CD4-positive, CD25-positive, alpha-beta regulatory T cell (primary cell): ENCODE data around the gene IL1RAPL1. TPM values are rescaled to one million over a fixed set of nuclear protein-coding genes. Genes with fewer than 3 reads are reported as not detected.

Experiments
- ATAC-seq, 2 donors: fragments of 150-1000 bp; cut with Tn5 transposase; one replicate each; pipeline ENCODE4 v1.10.0; 2021; ENCODE audit warnings: low read depth in 2 of 2, moderate number of reproducible peaks in 2 of 2, moderate library complexity in 1 of 2
- DNase-seq, 3 donors: peaks; one replicate each; pipeline versions ENCODE4 v3.0.0 to v3.0.0-alpha.2; 2012 to 2022; ENCODE audit warnings: mixed read lengths in 1 of 3
- H3K27ac ChIP-seq: one replicate; pipeline ENCODE4 v1.7.0; 2013; ENCODE audit warnings: mild to moderate bottlenecking, low read length; ENCODE audit not compliant: insufficient read depth, poor library complexity, severe bottlenecking
- H3K27me3 ChIP-seq: one replicate; pipeline ENCODE4 v1.7.0; 2013; ENCODE audit warnings: low read length; ENCODE audit not compliant: control insufficient read depth, insufficient read depth
- H3K36me3 ChIP-seq: one replicate; pipeline ENCODE4 v1.7.0; 2013; ENCODE audit warnings: mild to moderate bottlenecking, low read length, moderate library complexity; ENCODE audit not compliant: control insufficient read depth, insufficient read depth
- H3K4me1 ChIP-seq: 2 replicates; pipeline ENCODE4 v1.7.0; 2013; ENCODE audit warnings: mild to moderate bottlenecking, low read length; ENCODE audit not compliant: insufficient read depth, control insufficient read depth, poor library complexity, severe bottlenecking
- H3K4me3 ChIP-seq: one replicate; pipeline ENCODE4 v1.7.0; 2013; ENCODE audit warnings: low read depth, mild to moderate bottlenecking, low read length, moderate library complexity
- H3K9me3 ChIP-seq, 2 experiments: 1 replicate in 1 of 2; 2 replicates in 1 of 2; pipeline ENCODE4 v1.7.0; 2013; ENCODE audit warnings: low read length in 2 of 2, mild to moderate bottlenecking in 1 of 2, moderate library complexity in 1 of 2; ENCODE audit not compliant: control insufficient read depth in 2 of 2
- H3K27ac Mint-ChIP-seq, 3 donors: one replicate each; pipeline ENCODE4 v1.8.0; 2020 to 2022; ENCODE audit warnings: mild to moderate bottlenecking in 3 of 3, mixed read lengths in 3 of 3, moderate library complexity in 2 of 3
- H3K27me3 Mint-ChIP-seq: one replicate; pipeline ENCODE4 v1.8.0; 2022; ENCODE audit warnings: mild to moderate bottlenecking, mixed read lengths
- H3K36me3 Mint-ChIP-seq: one replicate; pipeline ENCODE4 v1.8.0; 2020; ENCODE audit warnings: mixed read lengths
- H3K4me1 Mint-ChIP-seq, 4 donors: one replicate each; pipeline ENCODE4 v1.8.0; 2020 to 2022; ENCODE audit warnings: mixed read lengths in 4 of 4, mild to moderate bottlenecking in 1 of 4
- H3K4me3 Mint-ChIP-seq, 4 donors: one replicate each; pipeline ENCODE4 v1.8.0; 2020 to 2022; ENCODE audit warnings: mild to moderate bottlenecking in 4 of 4, mixed read lengths in 4 of 4, moderate library complexity in 3 of 4
- H3K9me3 Mint-ChIP-seq, 7 donors: one replicate each; pipeline ENCODE4 v1.8.0; 2020 to 2022; ENCODE audit warnings: mixed read lengths in 7 of 7, mild to moderate bottlenecking in 3 of 7, moderate library complexity in 2 of 7
- polyA plus RNA-seq, 4 donors: library from polyadenylated mRNA; unstranded; fragments of 300-500 nt; fragmentation: Illumina TruSeq; gene quantifications; one replicate each; pipeline ENCODE4 v1.2.3, GENCODE V29; 2021
- total RNA-seq: library from RNA; stranded (reverse); gene quantifications from one replicate; pipeline ENCODE4 v1.2.3, GENCODE V29; 2022

The IL1RAPL1 gene
- total and polyA plus RNA-seq, 5 donors from 2014 or later: not detected

- no peak for ATAC-seq
- Mint-ChIP-seq H3K4me1 (no peaks in the 10 kb centered on the region), H3K27ac (no peak overlapping the region)
Measured at GRCh38 chrX:28668957-28669356, 81.7 kb downstream of the IL1RAPL1 start.

GRCh38 chrX:28670074-28670473 is 82.8 kb downstream of the IL1RAPL1 start:
- no peaks in the 10 kb centered on the region for H3K27me3 Mint-ChIP-seq
- DNase-seq (no peak), ATAC-seq (no peak)
- H3K36me3 Mint-ChIP-seq: no peaks in the 10 kb centered on the region
- no peaks in the 10 kb centered on the region for H3K36me3 ChIP-seq
- H3K4me3 ChIP-seq: no peak overlapping the region
- H3K27me3 ChIP-seq: no peaks in the 10 kb centered on the region
- H3K27ac ChIP-seq: no peak overlapping the region
- H3K9me3 ChIP-seq: no peaks in the 10 kb centered on the region
- H3K4me1 ChIP-seq: no peaks in the 10 kb centered on the region
- H3K4me1 Mint-ChIP-seq: no peaks in the 10 kb centered on the region
- H3K9me3 Mint-ChIP-seq: peaks cover 0 to 5% (median 0%) of the 10 kb centered on the region in 7 donors
- H3K4me3 Mint-ChIP-seq: no peak overlapping the region
- no peak overlapping the region for H3K27ac Mint-ChIP-seq

More at GRCh38 chrX:28668957-28669356, 81.7 kb downstream of the IL1RAPL1 start:
- Mint-ChIP-seq H3K9me3 (peaks cover 0 to 5% (median 0%) of the 10 kb centered on the region in 7 donors), H3K36me3 (no peaks in the 10 kb centered on the region), H3K4me3 (no peak overlapping the region), H3K27me3 (no peaks in the 10 kb centered on the region)
- Histone ChIP-seq H3K27ac (no peak overlapping the region), H3K27me3 (no peaks in the 10 kb centered on the region), H3K4me3 (no peak overlapping the region), H3K9me3 (no peaks in the 10 kb centered on the region), H3K4me1 (no peaks in the 10 kb centered on the region), H3K36me3 (no peaks in the 10 kb centered on the region)
- no peak for DNase-seq

GRCh38 chrX:28675173-28675572 is 87.9 kb downstream of the IL1RAPL1 start:
- Mint-ChIP-seq H3K36me3 (no peaks in the 10 kb centered on the region), H3K4me1 (no peaks in the 10 kb centered on the region), H3K9me3 (peaks cover 0 to 6% (median 0%) of the 10 kb centered on the region in 7 donors), H3K4me3 (no peak overlapping the region), H3K27me3 (no peaks in the 10 kb centered on the region), H3K27ac (no peak overlapping the region)
- Histone ChIP-seq H3K4me3 (no peak overlapping the region), H3K36me3 (no peaks in the 10 kb centered on the region), H3K27ac (no peak overlapping the region), H3K9me3 (no peaks in the 10 kb centered on the region), H3K4me1 (no peaks in the 10 kb centered on the region), H3K27me3 (no peaks in the 10 kb centered on the region)
- DNase-seq: no peak
- ATAC-seq: no peak

GRCh38 chrX:28693101-28693500 is 105.9 kb downstream of the IL1RAPL1 start:
- Histone ChIP-seq H3K27ac (no peak overlapping the region), H3K4me1 (no peaks in the 10 kb centered on the region), H3K36me3 (no peaks in the 10 kb centered on the region), H3K4me3 (no peak overlapping the region), H3K27me3 (no peaks in the 10 kb centered on the region), H3K9me3 (no peaks in the 10 kb centered on the region)
- no peak for DNase-seq
- Mint-ChIP-seq H3K4me3 (no peak overlapping the region), H3K36me3 (no peaks in the 10 kb centered on the region), H3K27ac (no peak overlapping the region), H3K4me1 (no peaks in the 10 kb centered on the region), H3K27me3 (no peaks in the 10 kb centered on the region), H3K9me3 (peaks cover 0 to 12% (median 7%) of the 10 kb centered on the region in 7 donors)
- ATAC-seq: no peak

- Mint-ChIP-seq H3K4me3 (no peak overlapping the region), H3K4me1 (no peaks in the 10 kb centered on the region), H3K27ac (no peak overlapping the region), H3K9me3 (peaks cover 0 to 8% (median 0%) of the 10 kb centered on the region in 7 donors), H3K27me3 (no peaks in the 10 kb centered on the region), H3K36me3 (no peaks in the 10 kb centered on the region)
- Histone ChIP-seq H3K36me3 (no peaks in the 10 kb centered on the region), H3K4me1 (no peaks in the 10 kb centered on the region), H3K4me3 (no peak overlapping the region), H3K27me3 (no peaks in the 10 kb centered on the region), H3K27ac (no peak overlapping the region), H3K9me3 (no peaks in the 10 kb centered on the region)
- DNase-seq (no peak), ATAC-seq (no peak)
Measured at GRCh38 chrX:28697732-28698131, 110.5 kb downstream of the IL1RAPL1 start.

- H3K4me3 ChIP-seq: no peak overlapping the region
- Mint-ChIP-seq H3K4me3 (no peak overlapping the region), H3K9me3 (peaks cover 0 to 12% (median 2%) of the 10 kb centered on the region in 7 donors), H3K27ac (no peak overlapping the region), H3K36me3 (no peaks in the 10 kb centered on the region), H3K27me3 (no peaks in the 10 kb centered on the region), H3K4me1 (no peaks in the 10 kb centered on the region)
- DNase-seq (no peak), ATAC-seq (no peak)
- H3K36me3 ChIP-seq: no peaks in the 10 kb centered on the region
- H3K27ac ChIP-seq: no peak overlapping the region
- H3K4me1 ChIP-seq: no peaks in the 10 kb centered on the region
- no peaks in the 10 kb centered on the region for H3K9me3 ChIP-seq
- no peaks in the 10 kb centered on the region for H3K27me3 ChIP-seq
Measured at GRCh38 chrX:28701222-28701621, 114.0 kb downstream of the IL1RAPL1 start.

- DNase-seq (no peak), ATAC-seq (no peak)
- Mint-ChIP-seq H3K4me3 (no peak overlapping the region), H3K27me3 (no peaks in the 10 kb centered on the region), H3K9me3 (peaks cover 0 to 5% (median 2%) of the 10 kb centered on the region in 7 donors), H3K4me1 (no peaks in the 10 kb centered on the region), H3K36me3 (no peaks in the 10 kb centered on the region), H3K27ac (no peak overlapping the region)
- Histone ChIP-seq H3K27me3 (no peaks in the 10 kb centered on the region), H3K27ac (no peak overlapping the region), H3K9me3 (no peaks in the 10 kb centered on the region), H3K36me3 (no peaks in the 10 kb centered on the region), H3K4me1 (no peaks in the 10 kb centered on the region), H3K4me3 (no peak overlapping the region)
Measured at GRCh38 chrX:28706964-28707363, 119.7 kb downstream of the IL1RAPL1 start.

- no peak overlapping the region for H3K4me3 ChIP-seq
- no peaks in the 10 kb centered on the region for H3K36me3 Mint-ChIP-seq
- H3K9me3 Mint-ChIP-seq: peaks cover 0 to 3% (median 0%) of the 10 kb centered on the region in 7 donors
- no peaks in the 10 kb centered on the region for H3K36me3 ChIP-seq
- no peaks in the 10 kb centered on the region for H3K27me3 ChIP-seq
- no peaks in the 10 kb centered on the region for H3K4me1 ChIP-seq
- no peak overlapping the region for H3K4me3 Mint-ChIP-seq
- ATAC-seq (no peak), DNase-seq (no peak)
- no peaks in the 10 kb centered on the region for H3K9me3 ChIP-seq
- no peak overlapping the region for H3K27ac Mint-ChIP-seq
- H3K27me3 Mint-ChIP-seq: no peaks in the 10 kb centered on the region
- no peaks in the 10 kb centered on the region for H3K4me1 Mint-ChIP-seq
- no peak overlapping the region for H3K27ac ChIP-seq
Measured at GRCh38 chrX:28709421-28709820, 122.2 kb downstream of the IL1RAPL1 start.
